AG04450 (cell line): ENCODE measurements around the gene MYO1D. TPM values are rescaled to one million over a fixed set of nuclear protein-coding genes. Genes with fewer than 3 reads are reported as not detected.
A peak's percentile ranks its signal among the peaks of the same experiment; 100 is the strongest.
"Not testable (repeated sequence)": the region's sequence is repeated elsewhere in the genome, so short reads cannot be mapped to it uniquely, and the experiment has no call there.

ENCODE experiments used
- CTCF ChIA-PET: fragments of 300-600, 350-600 bp; formaldehyde crosslinking; extraction: SDS; loops from one replicate; lab custom pipeline; 2022; ENCODE audit warnings: antibody characterized with exemption, inconsistent platforms; lab: Charles Lee
- POLR2A ChIA-PET: fragments of 350-600 bp; formaldehyde crosslinking; extraction: SDS; loops from one replicate; lab custom pipeline; 2021; ENCODE audit warnings: antibody characterized with exemption, inconsistent platforms; lab: Yijun Ruan, JAX
- DNase-seq: peaks from one replicate; pipeline ENCODE4 v3.0.0-alpha.2; 2011; ENCODE audit warnings: low read depth, low spot score
- H3K27ac ChIP-seq: one replicate; pipeline ENCODE4 v1.5.1; 2012; ENCODE audit warnings: low read depth, low read length, control low read depth
- H3K27me3 ChIP-seq: one replicate; pipeline ENCODE4 v1.6.0; 2012; ENCODE audit warnings: low read length; ENCODE audit not compliant: control insufficient read depth, insufficient read depth
- H3K4me3 ChIP-seq: 2 replicates; pipeline ENCODE4 v1.5.1; 2011; ENCODE audit warnings: mild to moderate bottlenecking, low read depth, low read length, control low read depth
- H3K9me3 ChIP-seq: 2 replicates; pipeline ENCODE4 v1.5.1; 2012; ENCODE audit warnings: low read length; ENCODE audit not compliant: control insufficient read depth, insufficient read depth
- CTCF ChIP-seq: IDR thresholded peaks from 2 replicates; pipeline ENCODE4 v1.5.1; 2011; ENCODE audit warnings: low read depth, low read length, control low read depth, inconsistent platforms
- polyA plus RNA-seq: library from polyadenylated mRNA; depleted of rRNA; stranded (reverse); fragments of >200 nt; gene quantifications from 2 replicates; pipeline ENCODE4 v1.2.3, GENCODE V29; 2011

The MYO1D gene
- polyA plus RNA-seq, 1 experiment = 1.1 TPM

- DNase-seq = peak; percentile 27
- no peak overlapping the region for H3K4me3 ChIP-seq
- no peak overlapping the region for H3K27ac ChIP-seq
- ChIA-PET CTCF (no interaction called here), POLR2A (no interaction called here)
- H3K27me3 ChIP-seq = peaks cover 10% of the 10 kb centered on the region
- no peak for TF ChIP-seq CTCF
- no peaks in the 10 kb centered on the region for H3K9me3 ChIP-seq
Measured at GRCh38 chr17:32525122-32525521, 351.8 kb downstream of the MYO1D start.

- DNase-seq, H3K27ac ChIP-seq, POLR2A ChIA-PET, CTCF ChIA-PET, H3K4me3 ChIP-seq, H3K9me3 ChIP-seq: not testable (repeated sequence)
- H3K27me3 ChIP-seq = peaks cover 10% of the 10 kb centered on the region
Measured at GRCh38 chr17:32524553-32524880, 352.4 kb downstream of the MYO1D start.

DNA sequence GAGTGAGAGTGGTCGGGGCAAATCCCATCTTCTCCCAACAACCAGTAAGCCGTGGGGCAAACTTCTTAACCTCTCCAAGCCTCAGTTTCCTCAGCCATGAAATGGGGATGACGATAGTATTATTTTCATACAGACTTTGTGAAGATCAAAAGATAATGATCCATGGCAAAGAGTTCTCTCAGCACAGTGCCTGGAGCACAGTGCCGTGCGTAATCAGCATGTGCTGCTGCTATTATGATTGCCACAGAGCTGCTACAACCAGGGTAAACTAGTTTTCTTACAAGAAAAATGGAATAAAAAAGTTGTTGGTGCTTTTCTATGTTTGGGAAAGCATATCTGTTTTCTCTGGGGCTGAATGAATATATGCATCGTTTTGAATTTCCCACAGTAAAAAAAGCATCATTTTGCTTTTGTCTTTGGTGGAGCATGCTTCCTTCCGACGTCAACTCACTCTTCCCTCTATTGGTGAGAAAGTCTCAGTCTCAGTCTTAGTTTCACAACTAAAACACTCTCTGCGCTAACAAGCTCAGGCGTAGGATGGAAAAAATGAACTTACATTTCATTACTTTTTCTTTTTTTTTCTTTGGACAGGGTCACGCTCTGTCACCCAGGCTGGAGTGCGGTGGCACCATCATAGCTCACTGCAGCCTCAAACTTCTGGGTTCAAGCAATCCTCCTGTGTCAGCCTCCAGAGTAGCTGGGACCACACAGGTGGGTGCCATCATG is 352.9 kb downstream of the MYO1D start:
- CTCF ChIA-PET = no interaction called here
- DNase-seq = no peak
- Histone ChIP-seq H3K27ac (no peak overlapping the region), H3K4me3 (no peak overlapping the region), H3K27me3 (peaks cover 11% of the 10 kb centered on the region), H3K9me3 (no peaks in the 10 kb centered on the region; the same call in 1 of the 2 replicates)
- POLR2A ChIA-PET = no interaction called here
- no peak for TF ChIP-seq CTCF

- H3K4me3 ChIP-seq = no peak overlapping the region
- TF ChIP-seq CTCF = no peak
- ChIA-PET CTCF (no interaction called here), POLR2A (no interaction called here)
- no peak for DNase-seq
- no peaks in the 10 kb centered on the region; the same call in 1 of the 2 replicates for H3K9me3 ChIP-seq
- H3K27ac ChIP-seq = no peak overlapping the region
- H3K27me3 ChIP-seq = peaks cover 16% of the 10 kb centered on the region
Measured at GRCh38 chr17:32523017-32523680, 353.8 kb downstream of the MYO1D start.

DNA sequence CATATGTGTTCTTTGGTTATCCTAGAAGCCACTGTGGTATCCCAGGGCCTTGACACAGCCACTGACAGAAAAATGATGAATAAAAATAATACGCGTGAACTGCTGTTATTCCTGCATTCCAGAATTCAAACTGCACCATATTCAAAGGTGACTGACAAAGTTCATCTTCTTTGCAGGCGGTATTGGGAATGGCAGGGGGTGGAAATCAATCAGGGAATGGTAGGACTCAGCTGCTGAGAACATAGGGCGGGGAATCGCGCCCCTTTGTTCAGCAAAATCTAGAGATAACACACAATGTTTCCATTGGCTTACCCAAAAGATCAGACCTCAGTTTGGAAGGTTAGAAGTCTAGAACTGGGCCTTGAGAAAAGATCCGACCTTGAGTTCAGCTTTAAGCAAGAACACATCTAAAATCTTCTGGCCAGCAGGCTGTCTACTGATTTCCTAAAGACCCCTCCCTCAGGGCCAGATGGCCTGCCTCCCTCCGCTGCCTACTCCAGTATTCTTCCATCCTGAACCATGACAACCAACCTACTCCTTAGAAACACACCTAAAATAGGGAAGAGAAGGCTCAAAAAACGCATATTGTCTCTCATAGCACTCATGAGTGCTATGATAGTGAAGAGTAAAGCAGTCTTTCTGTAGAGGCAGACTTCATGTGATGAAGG is 356.1 kb downstream of the MYO1D start:
- Histone ChIP-seq H3K4me3 (no peak overlapping the region), H3K27me3 (peaks cover 21% of the 10 kb centered on the region), H3K27ac (no peak overlapping the region), H3K9me3 (no peaks in the 10 kb centered on the region; the same call in 1 of the 2 replicates)
- ChIA-PET POLR2A (no interaction called here), CTCF (no interaction called here)
- TF ChIP-seq CTCF = no peak
- DNase-seq = no peak
